ELF-1 (cell line): Measurements from ENCODE around the gene ARL5C.
"Not testable (repeated sequence)": the region's sequence is repeated elsewhere in the genome, so short reads cannot be mapped to it uniquely, and the experiment has no call there.

ENCODE experiments used
- DNase-seq: peaks from one replicate; pipeline ENCODE4 v3.0.0-alpha.2; 2016; ENCODE audit warnings: low read depth, low spot score

The ARL5C gene

DNA sequence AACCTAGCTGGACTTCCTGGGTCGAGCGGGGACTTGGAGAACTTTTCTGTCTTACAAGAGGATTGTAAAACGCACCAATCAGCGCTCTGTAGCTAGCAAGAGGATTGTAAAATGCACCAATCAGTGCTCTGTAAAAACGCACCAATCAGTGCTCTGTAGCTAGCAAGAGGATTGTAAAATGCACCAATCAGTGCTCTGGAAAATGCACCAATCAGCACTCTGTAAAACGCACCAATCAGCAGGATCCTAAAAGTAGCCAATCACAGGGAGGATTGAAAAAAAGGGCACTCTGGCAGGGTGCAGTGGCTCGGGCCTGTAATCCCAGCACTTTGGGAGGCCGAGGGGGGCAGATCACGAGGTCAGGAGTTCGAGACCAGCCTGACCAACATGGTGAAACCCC lies 2.5 kb upstream of the ARL5C start:
- not testable (repeated sequence) for DNase-seq

GRCh38 chr17:39167476-39167875 lies 1.5 kb upstream of the ARL5C start:
- no peak for DNase-seq

DNA sequence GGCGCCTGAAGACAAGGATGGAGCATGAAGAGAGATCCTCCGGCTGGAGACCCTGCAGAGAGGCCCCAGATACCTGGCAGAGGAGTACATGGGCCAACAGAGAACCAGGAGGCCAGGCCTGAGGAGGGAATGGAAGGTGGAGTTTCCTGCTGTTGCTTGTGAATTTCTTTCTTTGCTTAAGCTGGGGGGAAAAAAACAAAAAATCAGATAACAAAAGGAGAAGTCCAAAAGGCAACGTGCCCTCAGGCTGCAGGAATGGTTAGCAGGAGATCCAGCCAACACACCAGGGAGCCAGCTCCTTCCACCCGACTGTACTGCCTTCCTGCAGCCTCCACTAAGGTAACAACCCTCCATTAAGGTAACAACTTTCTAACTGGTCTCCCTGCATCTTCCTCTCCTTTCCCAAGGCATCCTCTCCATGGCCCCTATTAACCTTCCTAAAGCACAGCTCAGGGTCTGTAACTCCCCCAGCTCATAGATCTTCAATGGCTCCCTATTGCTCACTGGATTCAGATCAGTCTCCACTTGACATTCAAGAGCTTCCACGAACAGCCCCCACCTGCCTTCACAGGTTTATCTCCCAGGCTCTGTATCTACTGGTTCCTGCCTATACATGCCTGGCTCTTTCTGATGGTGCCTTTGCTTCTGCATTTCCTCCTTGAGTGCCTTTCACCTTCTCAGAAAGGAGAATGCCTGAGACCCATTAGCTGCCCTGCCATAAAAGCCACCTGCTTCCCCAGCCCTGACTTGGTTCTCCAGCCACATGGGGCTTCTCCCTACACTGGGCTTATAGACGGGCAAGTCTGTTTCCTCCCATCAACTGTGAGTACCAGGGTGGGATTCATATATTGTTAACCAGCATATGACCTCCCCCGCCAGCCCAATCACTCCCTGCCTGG lies 725 bp upstream of the ARL5C start:
- peak; percentile 72 for DNase-seq

GRCh38 chr17:39165178-39165840 lies 652 bp downstream of the ARL5C start:
- DNase-seq: no peak

- peak; percentile 98 for DNase-seq
Measured at GRCh38 chr17:39164675-39165143, 1.3 kb downstream of the ARL5C start.

GRCh38 chr17:39161962-39162361 lies 4.0 kb downstream of the ARL5C start:
- DNase-seq: no peak

- no peak for DNase-seq
Measured at GRCh38 chr17:39158623-39159022, 7.3 kb downstream of the ARL5C start.

GRCh38 chr17:39156491-39156890 lies 9.5 kb downstream of the ARL5C start:
- DNase-seq: peak; percentile 69

DNA sequence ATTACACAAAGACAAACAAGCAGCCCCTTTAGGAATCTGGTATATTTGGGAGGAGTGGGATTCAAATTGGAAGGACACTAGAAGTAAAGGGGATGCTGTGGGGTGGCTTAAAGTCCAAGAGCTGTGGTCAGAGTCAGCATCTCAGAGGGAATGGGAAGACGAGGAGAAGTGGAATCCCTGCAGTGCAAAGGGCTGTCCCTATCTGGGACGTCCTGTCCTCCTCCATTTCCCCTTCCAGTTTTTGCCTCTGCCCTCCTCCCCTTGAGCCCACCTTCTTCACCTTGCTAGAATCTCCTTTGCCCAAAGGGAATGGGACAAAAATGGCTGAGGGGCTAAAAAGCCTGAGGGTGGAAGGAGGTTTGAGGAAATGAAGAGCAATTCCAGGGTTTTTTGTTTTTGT lies 10.3 kb downstream of the ARL5C start:
- no peak for DNase-seq

- peak; percentile 95 for DNase-seq
Measured at GRCh38 chr17:39153599-39154051, 12.3 kb downstream of the ARL5C start.

DNA sequence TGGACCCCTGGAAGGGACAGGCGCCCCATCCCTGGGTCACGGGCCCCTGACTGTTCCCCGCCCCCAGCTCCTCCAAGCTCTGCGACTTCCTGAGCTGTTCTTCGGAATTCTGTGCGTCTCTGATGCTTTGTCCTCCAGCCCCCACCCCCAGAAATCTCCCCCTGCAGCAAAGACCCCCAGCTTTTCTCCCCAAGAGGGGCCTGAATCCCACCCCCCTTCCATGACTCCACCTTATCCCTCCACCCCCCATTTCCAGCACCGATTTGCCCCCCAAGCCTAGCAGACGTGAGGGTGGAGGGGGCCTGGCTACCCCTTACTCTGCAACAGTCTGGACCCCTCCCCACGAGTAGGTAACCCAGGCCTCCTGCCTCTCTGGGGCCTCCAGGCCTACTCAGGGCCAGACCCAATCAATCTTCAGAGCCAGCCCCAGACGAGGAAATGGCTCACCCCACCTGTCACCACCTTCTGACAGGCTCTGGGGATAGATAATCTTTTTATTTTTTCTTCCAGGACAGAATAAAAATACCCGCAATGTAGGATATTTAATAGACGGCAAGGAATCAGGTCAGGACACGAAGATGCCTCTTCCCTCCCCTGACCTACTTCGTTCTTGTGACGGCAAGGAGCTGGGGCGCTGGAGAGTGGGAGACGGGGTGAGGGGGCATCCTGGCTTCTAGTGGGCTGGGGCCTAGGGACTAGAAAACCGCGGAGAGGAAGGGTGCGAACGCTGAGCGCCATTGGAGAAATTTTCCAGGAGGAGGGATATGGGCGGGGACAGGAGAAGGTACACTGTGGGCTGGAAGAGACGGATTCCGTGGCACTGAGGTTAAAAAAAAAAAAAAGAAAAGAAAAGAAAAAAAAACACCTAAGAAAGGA lies 13.8 kb downstream of the ARL5C start:
- DNase-seq: peak; percentile 30

- no peak for DNase-seq
Measured at GRCh38 chr17:39151150-39151942, 14.6 kb downstream of the ARL5C start, which contains the start of gene PLXDC1. TSS of gene PLXDC1 (minus strand) at chr17:39151637. CDS start at chr17:39151437, 200 bp downstream.

DNA sequence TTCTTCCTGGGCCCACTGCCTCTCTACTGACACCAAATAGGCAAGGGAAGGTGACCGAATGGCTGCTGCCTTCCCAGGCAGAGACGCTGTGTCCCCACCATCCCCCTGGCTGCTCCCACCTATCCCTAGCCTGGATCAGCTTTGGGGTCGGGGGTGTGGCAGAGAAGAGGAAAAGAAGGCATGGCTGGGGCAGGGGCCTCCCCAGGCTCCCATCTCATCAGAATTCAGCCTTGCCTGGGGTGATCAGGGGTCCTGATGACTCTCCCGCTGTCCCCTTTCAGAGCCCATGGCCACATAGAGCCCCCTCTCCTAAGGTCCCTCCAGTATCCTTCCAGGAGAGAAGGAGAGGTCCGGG lies 15.2 kb downstream of the ARL5C start:
- no peak for DNase-seq

DNA sequence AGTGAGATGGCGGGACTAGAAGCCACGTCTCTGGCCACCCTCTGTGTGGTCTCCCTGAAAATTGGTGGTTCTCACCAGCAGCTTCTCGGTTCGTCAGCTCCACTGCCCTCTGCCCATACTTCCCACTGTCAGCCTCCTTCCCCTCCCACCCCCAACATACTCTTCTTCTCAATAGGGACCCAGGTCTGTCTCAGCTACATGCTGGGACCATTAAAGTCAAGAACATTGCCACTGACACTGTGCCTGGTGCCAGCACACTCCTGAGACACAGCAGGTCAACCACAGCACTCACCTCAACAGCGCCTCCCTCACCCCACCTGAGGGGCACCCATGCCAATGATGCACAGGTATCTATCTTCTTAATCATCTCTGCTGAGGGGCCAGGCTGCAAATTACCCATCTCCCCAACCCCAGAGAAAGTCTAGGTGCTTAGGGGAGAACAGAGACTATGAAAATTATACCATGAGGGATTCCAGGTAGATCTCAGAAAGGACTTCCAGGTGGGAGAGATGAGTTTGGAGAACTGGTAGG lies 15.8 kb downstream of the ARL5C start:
- no peak for DNase-seq

- DNase-seq: no peak
Measured at GRCh38 chr17:39147221-39148185, 18.5 kb downstream of the ARL5C start.

- DNase-seq: no peak
Measured at GRCh38 chr17:39146273-39146672, 19.7 kb downstream of the ARL5C start.

DNA sequence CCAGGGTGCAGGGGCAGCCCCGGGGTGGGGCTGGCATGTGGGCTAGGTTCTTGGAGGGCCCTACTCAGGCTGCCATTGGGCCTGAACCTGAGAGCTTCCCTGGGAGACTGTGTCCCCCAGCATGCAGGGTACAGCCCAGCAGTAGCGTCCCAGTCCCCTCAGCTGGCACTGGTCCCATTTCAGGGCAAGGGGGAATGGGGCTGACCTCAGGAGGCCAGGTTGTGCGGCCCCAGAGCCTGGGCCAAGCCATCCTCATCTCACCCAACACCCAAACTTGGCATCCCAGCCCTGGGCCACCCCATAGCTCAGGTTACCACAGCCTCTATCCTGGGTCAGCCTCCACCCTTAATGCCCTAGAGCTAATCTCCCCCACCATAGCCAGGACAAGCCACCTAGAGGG lies 20.8 kb downstream of the ARL5C start:
- no peak for DNase-seq

DNA sequence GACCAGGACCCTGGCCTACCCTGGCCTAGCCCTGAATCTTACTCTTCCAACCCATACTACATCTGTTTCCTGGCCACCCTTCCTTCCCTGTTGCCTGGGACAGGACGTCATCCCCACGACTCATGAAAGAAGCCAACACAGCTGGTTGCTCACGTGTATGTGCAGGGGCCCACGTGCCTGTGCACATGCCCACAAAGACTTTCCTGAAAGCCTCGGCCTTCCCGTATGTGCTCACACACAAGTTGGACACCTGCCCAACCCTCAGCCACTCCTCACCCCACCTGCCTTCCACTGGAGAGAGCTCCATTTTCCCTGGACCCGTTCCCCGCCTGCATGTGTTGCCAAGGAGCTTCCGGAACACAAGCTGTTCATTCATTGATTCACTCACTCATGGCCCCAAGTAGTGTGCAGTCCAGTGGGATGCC lies 21.5 kb downstream of the ARL5C start:
- DNase-seq: no peak

DNA sequence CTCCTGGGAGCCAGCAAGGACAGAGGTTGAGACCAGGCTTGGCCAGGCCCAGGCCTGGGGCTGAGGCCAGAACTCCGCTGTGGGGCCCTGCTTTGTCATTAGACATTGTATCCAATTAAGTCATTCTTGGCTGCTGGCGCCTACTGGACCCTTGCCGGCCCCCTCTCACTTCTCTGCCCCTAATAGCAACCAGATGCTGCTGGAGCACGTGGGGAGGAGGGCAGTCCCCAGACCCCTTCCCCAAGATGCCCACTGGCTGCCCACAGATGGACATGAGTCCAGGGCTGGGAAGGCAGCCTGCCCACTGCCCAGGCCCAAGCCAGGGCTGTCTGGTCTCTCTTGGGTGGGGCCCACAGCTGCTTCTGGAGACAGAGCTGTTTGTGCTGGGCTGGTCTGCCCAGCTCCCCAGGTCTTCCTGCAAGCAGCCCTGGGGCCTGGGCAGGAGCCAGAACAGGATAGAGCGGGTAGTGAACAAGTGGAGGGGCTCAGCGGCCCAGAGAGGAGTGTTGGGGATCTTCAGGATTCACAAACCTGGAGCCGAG lies 22.3 kb downstream of the ARL5C start:
- no peak for DNase-seq
